CD14-positive monocyte (primary cell): ENCODE measurements around the gene OR13J1. TPM values are rescaled to one million over a fixed set of nuclear protein-coding genes. Genes with fewer than 3 reads are reported as not detected.

Experiments
- DNase-seq, 3 donors: peaks; one replicate each; pipeline ENCODE4 v3.0.0-alpha.2; 2011 to 2022
- H2AFZ ChIP-seq: 2 replicates; pipeline ENCODE4 v1.6.0; 2012; ENCODE audit warnings: mild to moderate bottlenecking, low read depth, low read length, inconsistent platforms; ENCODE audit not compliant: insufficient read depth, poor library complexity, severe bottlenecking
- H3K27ac ChIP-seq, 2 donors: 1 replicate in 1 of 2; 2 replicates in 1 of 2; pipeline ENCODE4 v1.5.1; 2012 to 2013; ENCODE audit warnings: low read length in 2 of 2, control low read depth in 1 of 2, inconsistent platforms in 1 of 2, low read depth in 1 of 2, mild to moderate bottlenecking in 1 of 2
- H3K27me3 ChIP-seq, 2 donors: one replicate each; pipeline versions ENCODE4 v1.6.0 to v1.6.1; 2011 to 2013; ENCODE audit warnings: low read length in 2 of 2; ENCODE audit not compliant: control insufficient read depth in 2 of 2, insufficient read depth in 2 of 2
- H3K36me3 ChIP-seq, 2 donors: replicated peaks in 1 of 2; 1 replicate in 1 of 2; 2 replicates in 1 of 2; pipeline versions ENCODE4 v1.5.1 to v1.6.1; 2012 to 2013; ENCODE audit warnings: low read length in 2 of 2, control low read depth in 1 of 2, inconsistent platforms in 1 of 2, mild to moderate bottlenecking in 1 of 2; ENCODE audit not compliant: insufficient read depth in 2 of 2, control insufficient read depth in 1 of 2
- H3K4me1 ChIP-seq, 2 donors: 1 replicate in 1 of 2; 2 replicates in 1 of 2; pipeline versions ENCODE4 v1.5.1 to v1.6.1; 2012 to 2013; ENCODE audit warnings: low read length in 2 of 2, control low read depth in 1 of 2, inconsistent platforms in 1 of 2, mild to moderate bottlenecking in 1 of 2, moderate library complexity in 1 of 2; ENCODE audit not compliant: insufficient read depth in 2 of 2, control insufficient read depth in 1 of 2
- H3K4me2 ChIP-seq: replicated peaks from 2 replicates; pipeline ENCODE3; 2012; ENCODE audit warnings: low read length, moderate library complexity, mild to moderate bottlenecking; ENCODE audit not compliant: poor library complexity, severe bottlenecking; ENCODE audit errors: extremely low read depth
- H3K4me3 ChIP-seq, 3 experiments: fragments of 200-600 bp in 1 of 3; sonication (generic) in 1 of 3; replicated peaks in 1 of 3; 1 replicate in 2 of 3; 2 replicates in 1 of 3; pipeline ENCODE4 v1.5.1; 2011 to 2013; ENCODE audit warnings: low read length in 3 of 3, mild to moderate bottlenecking in 3 of 3, control low read depth in 2 of 3, low read depth in 2 of 3, inconsistent platforms in 1 of 3, moderate library complexity in 1 of 3
- H3K79me2 ChIP-seq: 2 replicates; pipeline ENCODE4 v1.6.0; 2012; ENCODE audit warnings: mild to moderate bottlenecking, control low read depth, inconsistent platforms, low read length, moderate library complexity; ENCODE audit not compliant: insufficient read depth
- H3K9ac ChIP-seq: 2 replicates; pipeline ENCODE4 v1.6.0; 2017; ENCODE audit warnings: low read length, mild to moderate bottlenecking; ENCODE audit not compliant: insufficient read depth, poor library complexity, severe bottlenecking
- H3K9me3 ChIP-seq, 2 donors: replicated peaks in 1 of 2; 1 replicate in 1 of 2; 2 replicates in 1 of 2; pipeline versions ENCODE4 v1.5.1 to v1.6.1; 2012 to 2013; ENCODE audit warnings: low read length in 2 of 2, control low read depth in 1 of 2; ENCODE audit not compliant: control insufficient read depth in 1 of 2, insufficient read depth in 1 of 2
- H4K20me1 ChIP-seq: 2 replicates; pipeline ENCODE4 v1.6.0; 2012; ENCODE audit warnings: mild to moderate bottlenecking, low read length, control low read depth, moderate library complexity; ENCODE audit not compliant: insufficient read depth
- H3K27ac Mint-ChIP-seq, 7 donors: one replicate each; pipeline ENCODE4 v1.8.0; 2020; ENCODE audit warnings: mild to moderate bottlenecking in 7 of 7, mixed read lengths in 7 of 7, moderate library complexity in 6 of 7, inconsistent platforms in 2 of 7
- H3K27me3 Mint-ChIP-seq, 3 donors: one replicate each; pipeline ENCODE4 v1.8.0; 2021 to 2022; ENCODE audit warnings: low read depth in 3 of 3, mild to moderate bottlenecking in 3 of 3, mixed read lengths in 3 of 3, moderate library complexity in 3 of 3, inconsistent platforms in 1 of 3
- H3K36me3 Mint-ChIP-seq, 2 donors: one replicate each; pipeline ENCODE4 v1.8.0; 2020; ENCODE audit warnings: mixed read lengths in 2 of 2, inconsistent platforms in 1 of 2, mild to moderate bottlenecking in 1 of 2
- H3K4me1 Mint-ChIP-seq: one replicate; pipeline ENCODE4 v1.8.0; 2020; ENCODE audit warnings: mild to moderate bottlenecking, mixed read lengths
- H3K4me3 Mint-ChIP-seq, 2 donors: one replicate each; pipeline ENCODE4 v1.8.0; 2020; ENCODE audit warnings: mild to moderate bottlenecking in 2 of 2, mixed read lengths in 2 of 2, moderate library complexity in 1 of 2
- H3K9me3 Mint-ChIP-seq, 7 donors: one replicate each; pipeline ENCODE4 v1.8.0; 2020 to 2022; ENCODE audit warnings: mixed read lengths in 7 of 7, mild to moderate bottlenecking in 6 of 7, moderate library complexity in 6 of 7, inconsistent platforms in 2 of 7
- CTCF ChIP-seq: fragments of 200-600 bp; IDR thresholded peaks from one replicate; pipeline ENCODE4 v1.8.0; 2022; ENCODE audit warnings: antibody characterized with exemption, mild to moderate bottlenecking
- WGBS: methylation state at CpG from one replicate; pipeline ENCODE4 v1.1.5; 2013; ENCODE audit warnings: missing lambda C conversion rate; ENCODE audit not compliant: insufficient coverage; 5-methylcytosine and 5-hydroxymethylcytosine counted together
- intact Hi-C, 2 donors: fragments of 100-400 bp; cut with micrococcal nuclease; formaldehyde crosslinking; loops; one replicate each; pipeline versions ENCODE4 v1.15.0 to v1.15.1; 2023
- polyA plus RNA-seq, 3 donors: library from polyadenylated mRNA; depleted of rRNA in 1 of 3; unstranded in 2 of 3; stranded (reverse) in 1 of 3; fragments of 300-500 nt in 2 of 3; fragments of >200 nt in 1 of 3; fragmentation: Illumina TruSeq in 2 of 3; gene quantifications; 1 replicate in 2 of 3; 2 replicates in 1 of 3; pipeline ENCODE4 v1.2.3, GENCODE V29; 2012 to 2021

The OR13J1 gene
- polyA plus RNA-seq, 3 donors, result not detected

GRCh38 chr9:35896570-35896969, 26.4 kb upstream of the OR13J1 start:
- peaks cover 6 to 28% (median 16%) of the 10 kb centered on the region in 3 donors for H3K27me3 Mint-ChIP-seq
- H3K27ac Mint-ChIP-seq, result no peak overlapping the region
- no peak overlapping the region for H3K27ac ChIP-seq
- WGBS, result no CpG with 5 or more reads among the region's 2 CpGs
- no peaks in the 10 kb centered on the region for H4K20me1 ChIP-seq
- H3K36me3 Mint-ChIP-seq, result no peaks in the 10 kb centered on the region
- H3K4me3 Mint-ChIP-seq, result no peak overlapping the region
- H3K36me3 ChIP-seq, result no peaks in the 10 kb centered on the region
- TF ChIP-seq CTCF, result no peak
- H3K9ac ChIP-seq, result no peak overlapping the region
- peaks cover 6% of the 10 kb centered on the region for H3K4me1 Mint-ChIP-seq
- no peak overlapping the region for H3K4me2 ChIP-seq
- DNase-seq, result no peak
- peaks cover 7% of the 10 kb centered on the region in 2 donors for H3K4me1 ChIP-seq
- H3K4me3 ChIP-seq, result no peak overlapping the region
- H3K9me3 Mint-ChIP-seq, result no peaks in the 10 kb centered on the region
- no peaks in the 10 kb centered on the region for H3K79me2 ChIP-seq
- no peaks in the 10 kb centered on the region for H3K9me3 ChIP-seq
- no peak overlapping the region for H2AFZ ChIP-seq
- intact Hi-C loops, result no loop called here
- peaks cover 0 to 2% of the 10 kb centered on the region in 2 donors for H3K27me3 ChIP-seq

GRCh38 chr9:35892051-35892450, 21.9 kb upstream of the OR13J1 start:
- Histone ChIP-seq H3K4me1 (peaks cover 14 to 16% of the 10 kb centered on the region in 2 donors), H3K27ac (no peak overlapping the region), H3K79me2 (no peaks in the 10 kb centered on the region), H3K9ac (no peak overlapping the region), H2AFZ (no peak overlapping the region), H3K9me3 (no peaks in the 10 kb centered on the region), H3K27me3 (no peaks in the 10 kb centered on the region), H3K36me3 (no peaks in the 10 kb centered on the region), H4K20me1 (no peaks in the 10 kb centered on the region), H3K4me2 (no peak overlapping the region), H3K4me3 (no peak overlapping the region)
- Mint-ChIP-seq H3K36me3 (no peaks in the 10 kb centered on the region), H3K27ac (peak overlapping the region in 2 of 7 donors; percentile 11 to 25), H3K27me3 (peaks cover 0 to 12% (median 8%) of the 10 kb centered on the region in 3 donors), H3K9me3 (no peaks in the 10 kb centered on the region), H3K4me1 (peaks cover 11% of the 10 kb centered on the region), H3K4me3 (no peak overlapping the region)
- no peak for TF ChIP-seq CTCF
- intact Hi-C loops, result no loop called here
- peak in 1 of 3 donors; percentile 37 for DNase-seq
- WGBS, result no CpG with 5 or more reads among the region's 1 CpG
